ENCODE data around the gene MYEOV. TPM values are rescaled to one million over a fixed set of nuclear protein-coding genes. Genes with fewer than 3 reads are reported as not detected.

MYEOV gene
- total and polyA plus RNA-seq, 9 of the 15 experiments (the other 6 are each of a cell fraction or from before 2014, with no cell fraction given) = 10.2 to 133 (median 32.2) TPM

DNA sequence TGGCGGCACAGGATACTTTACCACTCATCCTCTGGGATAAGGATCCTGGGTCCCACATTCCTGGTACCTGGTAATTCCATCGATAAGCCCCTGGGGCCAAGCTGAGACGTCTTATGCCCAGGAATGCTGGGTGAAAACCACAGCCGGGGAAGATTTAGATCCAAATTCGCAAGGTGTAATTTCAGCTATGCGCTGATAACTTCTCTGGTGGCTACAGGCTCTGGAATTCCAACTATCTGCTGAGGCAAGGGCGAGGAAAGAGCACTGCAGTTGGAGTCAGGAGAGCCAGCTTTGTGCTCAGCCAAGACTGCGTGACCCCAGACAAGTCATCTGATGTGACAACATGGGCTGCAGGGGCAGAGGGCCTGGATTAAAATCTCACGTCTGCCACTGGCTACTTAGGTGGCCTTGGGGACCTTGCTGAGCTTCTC, 9.9 kb upstream of the MYEOV start:
- H3K36me3 ChIP-seq (ENCODE audit: control insufficient read depth, insufficient read depth, low read length) = no peaks in the 10 kb centered on the region
- H2AFZ ChIP-seq (ENCODE audit: low read depth, low read length) = no peak overlapping the region
- no TSS peak for BruUV-seq (replicated peaks)
- DNase-seq (ENCODE audit: extremely low read depth in 1 of 4, low spot score in 3 of 4) (no peak), FAIRE-seq (no peak), ATAC-seq (no peak)
- H3K4me1 ChIP-seq (replicated peaks in 1 of 2; ENCODE audit: control insufficient read depth in 2 of 2, insufficient read depth in 2 of 2, low read length in 2 of 2) = peaks cover 10 to 16% of the 10 kb centered on the region in 2 experiments; a peak in 3 of 5 replicates
- peaks cover 3% of the 10 kb centered on the region; the same call in 1 of the 2 replicates for H4K20me1 ChIP-seq (replicated peaks; ENCODE audit: control insufficient read depth, insufficient read depth, low read length)
- no peak for TF ChIP-seq GABPA (tag; conservative IDR thresholded peaks at IDR 0.05; ENCODE audit: low read depth)
- peak; percentile 77 for TF ChIP-seq ZNF121 (CRISPR knock-in tag; conservative IDR thresholded peaks at IDR 0.05)
- H3K4me2 ChIP-seq (ENCODE audit: insufficient read depth, low read length) = no peak overlapping the region
- in situ Hi-C loops (cut with MboI) = no loop called here
- H3K9ac ChIP-seq (ENCODE audit: insufficient read depth in 1 of 2, low read depth in 2 of 2, low read length in 2 of 2) = no peak overlapping the region
- no peak overlapping the region for H3K4me3 ChIP-seq
- ChIA-PET CTCF (ENCODE audit: low intra/inter-chr PET ratio) (no interaction called here), POLR2A (interaction anchor here (0.6 to 1.2 kb wide), 5 partner anchors 10 to 96 kb away, joined by 3 to 5 read pairs (median 4); partner anchors contain the start of gene MYEOV)
- WGBS (ENCODE audit: insufficient coverage, low coverage, missing lambda C conversion rate) = 5% methylated on average over 9 of the region's 9 CpGs
- H3K9me3 ChIP-seq (replicated peaks; ENCODE audit: control insufficient read depth, insufficient read depth, low read depth, low read length) = no peaks in the 10 kb centered on the region; the same call in 1 of the 2 replicates
- no peaks in the 10 kb centered on the region for H3K79me2 ChIP-seq (ENCODE audit: control insufficient read depth, insufficient read depth, low read length)
- peaks cover 3 to 61% of the 10 kb centered on the region in 2 experiments; a peak in 4 of 5 replicates for H3K27me3 ChIP-seq (ENCODE audit: control insufficient read depth in 2 of 2, insufficient read depth in 2 of 2, low read length in 2 of 2)
- no peaks in the 10 kb centered on the region for H3K9me1 ChIP-seq (ENCODE audit: control insufficient read depth, insufficient read depth, low read length)
- intact Hi-C loops (cut with micrococcal nuclease) = no loop called here
- no peak overlapping the region for H3K27ac ChIP-seq (ENCODE audit: extremely low read depth, low read depth, low read length)

- no peak overlapping the region for H3K4me3 ChIP-seq
- ATAC-seq = no peak
- H3K79me2 ChIP-seq (ENCODE audit: control insufficient read depth, insufficient read depth, low read length) = no peaks in the 10 kb centered on the region
- H3K9me3 ChIP-seq (replicated peaks; ENCODE audit: control insufficient read depth, insufficient read depth, low read depth, low read length) = no peaks in the 10 kb centered on the region; the same call in 1 of the 2 replicates
- H3K4me1 ChIP-seq (replicated peaks in 1 of 2; ENCODE audit: control insufficient read depth in 2 of 2, insufficient read depth in 2 of 2, low read length in 2 of 2) = peaks cover 10 to 16% of the 10 kb centered on the region in 2 experiments; a peak in 3 of 5 replicates
- no peak overlapping the region for H3K4me2 ChIP-seq (ENCODE audit: insufficient read depth, low read length)
- peaks cover 4 to 65% of the 10 kb centered on the region in 2 experiments; a peak in 3 of 5 replicates for H3K27me3 ChIP-seq (ENCODE audit: control insufficient read depth in 2 of 2, insufficient read depth in 2 of 2, low read length in 2 of 2)
- no peaks in the 10 kb centered on the region for H3K9me1 ChIP-seq (ENCODE audit: control insufficient read depth, insufficient read depth, low read length)
- DNase-seq (ENCODE audit: extremely low read depth in 1 of 4, low spot score in 3 of 4) = no peak
- CTCF ChIA-PET (ENCODE audit: low intra/inter-chr PET ratio) = no interaction called here
- no peak overlapping the region for H3K9ac ChIP-seq (ENCODE audit: insufficient read depth in 1 of 2, low read depth in 2 of 2, low read length in 2 of 2)
- intact Hi-C loops (cut with micrococcal nuclease) = no loop called here
- no peaks in the 10 kb centered on the region for H3K36me3 ChIP-seq (ENCODE audit: control insufficient read depth, insufficient read depth, low read length)
- peaks cover 3% of the 10 kb centered on the region; the same call in 1 of the 2 replicates for H4K20me1 ChIP-seq (replicated peaks; ENCODE audit: control insufficient read depth, insufficient read depth, low read length)
- H3K27ac ChIP-seq (ENCODE audit: extremely low read depth, low read depth, low read length) = no peak overlapping the region
- FAIRE-seq = no peak
- WGBS (ENCODE audit: insufficient coverage, low coverage, missing lambda C conversion rate) = 15% methylated on average over 11 of the region's 11 CpGs
- peak; percentile 8 for TF ChIP-seq RBM25 (IDR thresholded peaks at IDR 0.05; ENCODE audit: low read depth, low read length, severe bottlenecking)
- no peak for TF ChIP-seq PHB2 (IDR thresholded peaks at IDR 0.05; ENCODE audit: low read depth)
- TF ChIP-seq KAT8 (IDR thresholded peaks at IDR 0.05; ENCODE audit: low read depth) = no peak
- POLR2A ChIA-PET = interaction anchor here (0.7 kb wide), 1 partner anchor 289 kb away, joined by 3 read pairs; no protein-coding TSS in a partner anchor
- in situ Hi-C loops (cut with MboI) = no loop called here
- BruUV-seq (replicated peaks) = no TSS peak
- no peak overlapping the region for H2AFZ ChIP-seq (ENCODE audit: low read depth, low read length)
Observed at GRCh38 chr11:69285091-69285490, 8.9 kb upstream of the MYEOV start.

Measured in K562 (cell line).